Esophagus muscularis mucosa (tissue), 4 donors: ENCODE measurements around the gene TMEM14C. TPM values are rescaled to one million over a fixed set of nuclear protein-coding genes. Genes with fewer than 3 reads are reported as not detected.
"Not testable (repeated sequence)": the region's sequence is repeated elsewhere in the genome, so short reads cannot be mapped to it uniquely, and the experiment has no call there.

Source experiments
- DNase-seq: peaks from one replicate; pipeline ENCODE4 v3.0.0-alpha.2; 2017; ENCODE audit errors: extremely low spot score
- H3K27ac ChIP-seq, 4 donors: fragments of 200-600 bp; sonication (generic); replicated peaks in 1 of 4; 1 replicate in 3 of 4; 2 replicates in 1 of 4; pipeline ENCODE4 v1.5.1; 2016 to 2019; ENCODE audit warnings: mild to moderate bottlenecking in 1 of 4
- H3K27me3 ChIP-seq, 4 donors: fragments of 200-600 bp; sonication (generic); one replicate each; pipeline versions ENCODE4 v1.5.1 to v1.6.0; 2016 to 2019
- H3K36me3 ChIP-seq, 4 donors: fragments of 200-600 bp; sonication (generic); one replicate each; pipeline ENCODE4 v1.5.1; 2016 to 2019
- H3K4me1 ChIP-seq, 4 donors: fragments of 200-600 bp; sonication (generic); one replicate each; pipeline ENCODE4 v1.5.1; 2016 to 2019
- H3K4me3 ChIP-seq, 4 donors: fragments of 200-600 bp; sonication (generic); 1 replicate in 2 of 4; 2 replicates in 2 of 4; pipeline ENCODE4 v1.5.1; 2016 to 2019; ENCODE audit warnings: mild to moderate bottlenecking in 4 of 4, moderate library complexity in 1 of 4
- H3K9me3 ChIP-seq, 4 donors: fragments of 200-600 bp; sonication (generic); 1 replicate in 3 of 4; 2 replicates in 1 of 4; pipeline ENCODE4 v1.5.1; 2016 to 2019
- EP300 ChIP-seq: sonication (generic); formaldehyde crosslinking; IDR thresholded peaks from one replicate; pipeline ENCODE4 v1.6.1; 2017; ENCODE audit warnings: antibody characterized with exemption
- POLR2A ChIP-seq: fragments of 450-650 bp; IDR thresholded peaks from one replicate; pipeline ENCODE4 v1.6.1; 2017; ENCODE audit warnings: antibody characterized with exemption, moderate library complexity, mild to moderate bottlenecking, low read depth
- POLR2AphosphoS5 ChIP-seq, 2 donors: sonication (generic); formaldehyde crosslinking; IDR thresholded peaks; one replicate each; pipeline ENCODE4 v1.6.1; 2017; ENCODE audit warnings: antibody characterized with exemption in 2 of 2
- WGBS: methylation state at CpG from one replicate; pipeline ENCODE4 v1.1.5; 2018; 5-methylcytosine and 5-hydroxymethylcytosine counted together
- intact Hi-C: fragments of 100-400 bp; cut with DNase I; formaldehyde crosslinking; loops from one replicate; pipeline ENCODE4 v1.15.1; 2023
- total RNA-seq, 4 donors: library from RNA; depleted of rRNA; stranded (reverse); fragments of >200 nt; gene quantifications; one replicate each; pipeline versions ENCODE4 v1.1.0 to v1.2.1, GENCODE V29; 2016
- TF ChIP-seq, protein P1 (sequence below), 3 experiments: fragments of 200-600 bp in 2 of 3; fragments of 450-650 bp in 1 of 3; sonication (generic) in 2 of 3; IDR thresholded peaks; one replicate each; pipeline ENCODE4 v1.5.1; 2017 to 2019; ENCODE audit warnings: antibody characterized with exemption in 3 of 3, mild to moderate bottlenecking in 2 of 3, moderate library complexity in 1 of 3

The TMEM14C gene
- total RNA-seq, 4 donors from 2014 or later: 91.1 to 147 (median 140) TPM

DNA sequence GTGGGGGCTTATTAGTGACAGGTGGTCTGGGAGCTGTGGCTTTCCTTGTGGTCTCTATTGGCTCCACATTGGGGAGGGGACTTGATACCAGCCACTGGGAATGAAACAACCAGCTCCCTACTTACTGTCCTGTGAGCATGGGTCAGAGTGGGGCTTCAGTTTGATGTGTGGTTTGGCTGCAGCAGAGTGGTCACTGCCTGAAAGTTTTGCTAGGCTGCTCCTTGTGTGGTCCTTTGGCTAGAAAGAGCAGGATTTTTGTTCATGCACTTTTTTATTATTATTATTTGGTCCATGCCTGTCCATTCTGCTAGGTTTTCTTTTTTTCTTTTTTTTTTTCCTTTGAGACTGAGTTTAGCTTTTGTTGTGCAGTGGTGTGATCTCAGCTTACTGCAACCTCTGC is 17.2 kb downstream of the TMEM14C start:
- TF ChIP-seq POLR2A (no peak), POLR2AphosphoS5 (IDR thresholded peaks at IDR 0.05) (no peak), EP300 (no peak)
- TF ChIP-seq, protein P1, sequence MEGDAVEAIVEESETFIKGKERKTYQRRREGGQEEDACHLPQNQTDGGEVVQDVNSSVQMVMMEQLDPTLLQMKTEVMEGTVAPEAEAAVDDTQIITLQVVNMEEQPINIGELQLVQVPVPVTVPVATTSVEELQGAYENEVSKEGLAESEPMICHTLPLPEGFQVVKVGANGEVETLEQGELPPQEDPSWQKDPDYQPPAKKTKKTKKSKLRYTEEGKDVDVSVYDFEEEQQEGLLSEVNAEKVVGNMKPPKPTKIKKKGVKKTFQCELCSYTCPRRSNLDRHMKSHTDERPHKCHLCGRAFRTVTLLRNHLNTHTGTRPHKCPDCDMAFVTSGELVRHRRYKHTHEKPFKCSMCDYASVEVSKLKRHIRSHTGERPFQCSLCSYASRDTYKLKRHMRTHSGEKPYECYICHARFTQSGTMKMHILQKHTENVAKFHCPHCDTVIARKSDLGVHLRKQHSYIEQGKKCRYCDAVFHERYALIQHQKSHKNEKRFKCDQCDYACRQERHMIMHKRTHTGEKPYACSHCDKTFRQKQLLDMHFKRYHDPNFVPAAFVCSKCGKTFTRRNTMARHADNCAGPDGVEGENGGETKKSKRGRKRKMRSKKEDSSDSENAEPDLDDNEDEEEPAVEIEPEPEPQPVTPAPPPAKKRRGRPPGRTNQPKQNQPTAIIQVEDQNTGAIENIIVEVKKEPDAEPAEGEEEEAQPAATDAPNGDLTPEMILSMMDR (IDR thresholded peaks at IDR 0.05): no peak
- intact Hi-C loops: no loop called here
- Histone ChIP-seq H3K36me3 (peaks cover 0 to 30% (median 4%) of the 10 kb centered on the region in 4 donors), H3K4me1 (no peaks in the 10 kb centered on the region), H3K27ac (no peak overlapping the region), H3K27me3 (no peaks in the 10 kb centered on the region), H3K4me3 (no peak overlapping the region), H3K9me3 (no peaks in the 10 kb centered on the region)
- no peak for DNase-seq

DNA sequence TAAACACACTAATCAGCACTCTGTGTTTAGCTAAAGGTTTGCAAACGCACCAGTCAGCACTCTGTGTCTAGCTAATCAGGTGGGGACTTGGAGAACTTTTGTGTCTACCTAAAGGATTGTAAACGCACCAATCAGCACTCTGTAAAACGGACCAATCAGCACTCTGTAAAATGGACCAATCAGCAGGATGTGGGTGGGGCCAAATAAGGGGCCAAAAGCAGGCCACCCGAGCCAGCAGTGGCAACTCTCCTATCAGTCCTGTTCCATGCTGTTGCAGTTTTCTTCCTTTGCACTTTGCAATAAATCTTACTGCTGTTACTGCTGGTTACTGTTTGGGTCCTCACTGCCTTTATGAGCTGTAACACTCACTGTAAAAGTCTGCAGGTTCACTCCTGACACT is 18.8 kb downstream of the TMEM14C start:
- H3K4me1 ChIP-seq, H3K4me3 ChIP-seq, DNase-seq, H3K9me3 ChIP-seq, H3K27ac ChIP-seq, H3K27me3 ChIP-seq, intact Hi-C loops: not testable (repeated sequence)
- peaks cover 0 to 30% (median 4%) of the 10 kb centered on the region in 4 donors for H3K36me3 ChIP-seq
- 82% methylated on average over 4 of the region's 4 CpGs for WGBS

DNA sequence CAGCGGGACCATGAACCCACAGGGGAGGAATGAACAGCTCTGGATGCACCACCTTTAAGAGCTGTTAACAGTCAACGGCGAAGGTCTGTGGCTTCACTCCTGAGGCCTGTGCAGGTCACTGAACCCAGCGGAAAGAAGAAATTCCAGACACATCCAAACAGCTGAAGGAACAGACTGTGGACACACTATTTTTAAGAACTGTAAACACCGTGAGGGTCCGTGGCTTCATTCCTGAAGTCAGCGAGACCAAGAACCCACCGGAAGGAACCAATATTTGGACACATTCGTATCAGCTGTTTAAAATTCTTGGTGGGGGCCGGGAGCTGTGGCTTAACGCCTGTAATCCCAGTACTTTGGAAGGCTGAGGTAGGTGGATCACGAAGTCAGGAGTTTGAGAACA is 19.4 kb downstream of the TMEM14C start:
- H3K36me3 ChIP-seq: peaks cover 0 to 30% (median 4%) of the 10 kb centered on the region in 4 donors
- H3K9me3 ChIP-seq: no peaks in the 10 kb centered on the region
- DNase-seq: no peak
- H3K4me3 ChIP-seq: no peak overlapping the region
- H3K27ac ChIP-seq: no peak overlapping the region
- peaks cover 4 to 9% (median 8%) of the 10 kb centered on the region in 4 donors for H3K4me1 ChIP-seq
- TF ChIP-seq POLR2AphosphoS5 (IDR thresholded peaks at IDR 0.05) (no peak), EP300 (no peak)
- TF ChIP-seq, protein P1 (IDR thresholded peaks at IDR 0.05): no peak
- 96% methylated on average over 11 of the region's 12 CpGs for WGBS
- intact Hi-C loops: no loop called here
- H3K27me3 ChIP-seq: no peaks in the 10 kb centered on the region

DNA sequence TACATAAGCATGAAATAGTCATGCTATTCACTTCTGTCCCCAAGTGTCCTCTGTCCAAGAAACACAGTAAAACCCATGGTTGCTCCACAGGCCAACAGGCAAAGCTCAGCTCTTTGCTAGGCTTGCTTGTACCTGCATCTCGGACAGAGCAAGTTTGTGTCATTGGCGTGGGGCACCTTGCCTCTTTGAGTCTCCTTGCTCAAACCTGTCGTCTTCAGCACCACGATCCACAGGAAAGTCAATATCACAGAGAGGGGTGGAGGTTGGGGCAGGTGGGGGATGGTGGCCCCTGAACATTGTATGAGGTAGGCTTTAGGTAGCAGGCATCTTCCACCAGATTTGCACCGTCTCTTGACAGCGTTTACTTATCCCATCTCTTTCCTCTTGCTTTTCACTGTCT is 20.6 kb downstream of the TMEM14C start:
- TF ChIP-seq EP300: no peak
- no peak for TF ChIP-seq POLR2A
- TF ChIP-seq, protein P1 (IDR thresholded peaks at IDR 0.05): no peak
- no peak for TF ChIP-seq POLR2AphosphoS5 (IDR thresholded peaks at IDR 0.05)
- DNase-seq: no peak
- 80% methylated on average over 6 of the region's 6 CpGs for WGBS
- Histone ChIP-seq H3K27ac (no peak overlapping the region), H3K9me3 (no peaks in the 10 kb centered on the region), H3K4me1 (peaks cover 8 to 14% (median 12%) of the 10 kb centered on the region in 4 donors), H3K36me3 (peaks cover 0 to 30% (median 4%) of the 10 kb centered on the region in 4 donors), H3K4me3 (no peak overlapping the region), H3K27me3 (no peaks in the 10 kb centered on the region)
- intact Hi-C loops: no loop called here

DNA sequence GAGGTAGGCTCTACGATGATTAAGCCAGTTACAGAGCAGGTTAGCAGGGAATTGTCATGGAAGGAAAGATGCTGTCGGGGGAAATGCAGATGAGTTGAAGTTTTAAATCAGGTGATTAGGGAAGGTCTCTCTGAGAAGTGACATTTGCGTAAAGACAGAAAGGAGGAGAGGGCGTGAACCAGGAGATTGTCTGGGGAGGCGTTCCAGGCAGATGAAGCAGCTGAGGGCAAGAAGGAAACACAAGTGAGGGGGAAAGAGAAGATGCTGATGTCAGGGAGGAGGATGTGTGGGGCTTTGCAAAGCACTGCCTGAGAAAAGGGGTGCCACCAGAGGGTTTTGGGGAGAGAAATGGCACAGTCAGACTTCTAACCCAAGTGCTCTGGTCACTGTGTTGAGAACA is 22.2 kb downstream of the TMEM14C start:
- Histone ChIP-seq H3K27ac (no peak overlapping the region), H3K9me3 (no peaks in the 10 kb centered on the region), H3K36me3 (peaks cover 0 to 33% (median 10%) of the 10 kb centered on the region in 4 donors), H3K4me3 (no peak overlapping the region), H3K4me1 (peaks cover 24 to 30% (median 28%) of the 10 kb centered on the region in 4 donors), H3K27me3 (no peaks in the 10 kb centered on the region)
- TF ChIP-seq POLR2A: no peak
- no peak for TF ChIP-seq EP300
- TF ChIP-seq, protein P1 (IDR thresholded peaks at IDR 0.05): no peak
- no peak for TF ChIP-seq POLR2AphosphoS5 (IDR thresholded peaks at IDR 0.05)
- 86% methylated on average over 5 of the region's 5 CpGs for WGBS
- DNase-seq: no peak
- intact Hi-C loops: no loop called here
